ENCODE data around the gene CSTPP1. TPM values are rescaled to one million over a fixed set of nuclear protein-coding genes. Genes with fewer than 3 reads are reported as not detected.

The CSTPP1 gene
- total and polyA plus RNA-seq, 8 donors, result 16.4 to 146 (median 37.3) TPM

GRCh38 chr11:47176328-47177228 is 240.0 kb downstream of the CSTPP1 start, which contains the start of gene ARFGAP2:
Gene ARFGAP2, minus strand, starts transcription at chr11:47176879. Its CDS starts 26 bp downstream, at chr11:47176853.
- 0 to 2% (median 0%) methylated on average over 27 to 89 of the region's 89 CpGs for WGBS, 5 donors
- H3K4me1 ChIP-seq, result peaks cover 39 to 62% (median 59%) of the 10 kb centered on the region in 4 donors
- peak within 1 kb of the TSS; percentile 96 to 99 (median 98) for H3K27ac ChIP-seq
- intact Hi-C loops (cut with DNase I; ENCODE audit: low total_unique reads), result no loop called here
- peak; percentile 98 to 100 for DNase-seq
- TF ChIP-seq POLR2AphosphoS5 (IDR thresholded peaks at IDR 0.05) (peak; percentile 56 to 90 (median 84)), POLR2A (IDR thresholded peaks at IDR 0.05) (no peak), CTCF (IDR thresholded peaks at IDR 0.05) (no peak)
- no peaks in the 10 kb centered on the region for H3K27me3 ChIP-seq
- H3K36me3 ChIP-seq, result peaks cover 29 to 72% (median 60%) of the 10 kb centered on the region in 4 donors
- peak within 1 kb of the TSS; percentile 93 to 99 (median 98) for H3K4me3 ChIP-seq
- H3K9me3 ChIP-seq, result no peaks in the 10 kb centered on the region

GRCh38 chr11:47177229-47177845 is 240.8 kb downstream of the CSTPP1 start:
- H3K36me3 ChIP-seq, result peaks cover 24 to 72% (median 53%) of the 10 kb centered on the region in 4 donors
- intact Hi-C loops (cut with DNase I; ENCODE audit: low total_unique reads), result no loop called here
- TF ChIP-seq POLR2A (IDR thresholded peaks at IDR 0.05), result no peak
- peak in 1 of 3 donors; percentile 17 for TF ChIP-seq POLR2AphosphoS5 (IDR thresholded peaks at IDR 0.05)
- peak in 5 of 7 experiments; percentile 42 to 80 (median 61) for TF ChIP-seq CTCF (IDR thresholded peaks at IDR 0.05)
- no peak for TF ChIP-seq EP300 (IDR thresholded peaks at IDR 0.05)

GRCh38 chr11:47177846-47178245 is 241.3 kb downstream of the CSTPP1 start:
- no peaks in the 10 kb centered on the region for H3K9me3 ChIP-seq
- peak overlapping the region in 2 of 4 donors; percentile 98 to 99 for H3K4me3 ChIP-seq
- H3K27me3 ChIP-seq, result no peaks in the 10 kb centered on the region
- H3K27ac ChIP-seq, result peak overlapping the region; percentile 96 to 99 (median 98)
- H3K4me1 ChIP-seq, result peaks cover 30 to 57% (median 51%) of the 10 kb centered on the region in 4 donors
- intact Hi-C loops (cut with DNase I; ENCODE audit: low total_unique reads), result no loop called here
- DNase-seq, result no peak
- H3K36me3 ChIP-seq, result peaks cover 22 to 68% (median 48%) of the 10 kb centered on the region in 4 donors
- TF ChIP-seq POLR2AphosphoS5 (IDR thresholded peaks at IDR 0.05), result no peak
- no peak for TF ChIP-seq CTCF (IDR thresholded peaks at IDR 0.05)
- TF ChIP-seq POLR2A (IDR thresholded peaks at IDR 0.05), result no peak
- TF ChIP-seq EP300 (IDR thresholded peaks at IDR 0.05), result no peak
- 27 to 60% (median 50%) methylated on average over 3 to 6 of the region's 6 CpGs for WGBS, 5 donors

More at GRCh38 chr11:47177229-47177845, 240.8 kb downstream of the CSTPP1 start:
- peak; percentile 65 to 91 for DNase-seq
- H3K9me3 ChIP-seq, result no peaks in the 10 kb centered on the region
- peaks cover 35 to 58% (median 54%) of the 10 kb centered on the region in 4 donors for H3K4me1 ChIP-seq
- peak overlapping the region; percentile 93 to 99 (median 98) for H3K4me3 ChIP-seq
- no peaks in the 10 kb centered on the region for H3K27me3 ChIP-seq
- peak overlapping the region; percentile 96 to 99 (median 98) for H3K27ac ChIP-seq
- 2 to 6% (median 3%) methylated on average over 8 to 21 of the region's 21 CpGs for WGBS, 5 donors

- peak overlapping the region; percentile 96 to 99 (median 98) for H3K27ac ChIP-seq
- peaks cover 17 to 63% (median 43%) of the 10 kb centered on the region in 4 donors for H3K36me3 ChIP-seq
- H3K4me3 ChIP-seq, result no peak overlapping the region
- 76 to 90% (median 84%) methylated on average over 10 to 11 of the region's 11 CpGs for whole genome bisulfite sequencing, 5 donors
- no peaks in the 10 kb centered on the region for H3K27me3 ChIP-seq
- no peaks in the 10 kb centered on the region for H3K9me3 ChIP-seq
- H3K4me1 ChIP-seq, result peaks cover 26 to 57% (median 51%) of the 10 kb centered on the region in 4 donors
- DNase-seq, result peak in 1 of 2 donors; percentile 12
- intact Hi-C loops (cut with DNase I; ENCODE audit: low total_unique reads), result no loop called here
- TF ChIP-seq POLR2AphosphoS5 (IDR thresholded peaks at IDR 0.05), result no peak
- TF ChIP-seq POLR2A (IDR thresholded peaks at IDR 0.05), result no peak
- TF ChIP-seq EP300 (IDR thresholded peaks at IDR 0.05), result no peak
- no peak for TF ChIP-seq CTCF (IDR thresholded peaks at IDR 0.05)
These were observed 241.8 kb downstream of the CSTPP1 start for GRCh38 chr11:47178316-47178715.

Data from stomach (tissue), 9 donors.